Ovary (tissue), 1 donor: ENCODE data around the gene FNBP1.

ENCODE experiments used
- EP300 ChIP-seq: sonication (generic); formaldehyde crosslinking; IDR thresholded peaks from one replicate; pipeline ENCODE4 v1.6.1; 2017; ENCODE audit warnings: antibody characterized with exemption
- POLR2A ChIP-seq: fragments of 450-650 bp; IDR thresholded peaks from one replicate; pipeline ENCODE4 v1.6.1; 2017; ENCODE audit warnings: antibody characterized with exemption, mild to moderate bottlenecking, moderate library complexity

GRCh38 chr9:130020618-130021017 is 22.4 kb downstream of the FNBP1 start:
- TF ChIP-seq EP300 (no peak), POLR2A (no peak)
